Parathyroid adenoma (tissue), 2 donors: ENCODE data around the gene YY1.
A peak's percentile ranks its signal among the peaks of the same experiment; 100 is the strongest.

ENCODE experiments used
- H2AFZ ChIP-seq: fragments of 300-600 bp; sonication (generic); one replicate; pipeline ENCODE4 v1.7.0; 2017; ENCODE audit warnings: antibody characterized with exemption, mild to moderate bottlenecking
- H3K27ac ChIP-seq: fragments of 300-600 bp; sonication (generic); one replicate; pipeline ENCODE4 v1.7.0; 2017
- H3K27me3 ChIP-seq: fragments of 300-600 bp; sonication (generic); one replicate; pipeline ENCODE4 v1.7.0; 2017; ENCODE audit warnings: low read length; ENCODE audit not compliant: control insufficient read depth, insufficient read depth
- H3K36me3 ChIP-seq: fragments of 300-600 bp; sonication (generic); one replicate; pipeline ENCODE4 v1.7.0; 2017; ENCODE audit warnings: low read length; ENCODE audit not compliant: control insufficient read depth, insufficient read depth
- H3K4me1 ChIP-seq: fragments of 300-600 bp; sonication (generic); one replicate; pipeline ENCODE4 v1.7.0; 2017; ENCODE audit warnings: control low read depth
- H3K4me2 ChIP-seq: fragments of 300-600 bp; sonication (generic); one replicate; pipeline ENCODE4 v1.7.0; 2017; ENCODE audit warnings: low read length
- H3K4me3 ChIP-seq: fragments of 300-600 bp; sonication (generic); one replicate; pipeline ENCODE4 v1.7.0; 2017; ENCODE audit warnings: low read depth, low read length
- H3K79me2 ChIP-seq: fragments of 300-600 bp; sonication (generic); one replicate; pipeline ENCODE4 v1.7.0; 2017; ENCODE audit warnings: control low read depth
- H3K9ac ChIP-seq: fragments of 300-600 bp; sonication (generic); one replicate; pipeline ENCODE4 v1.7.0; 2017; ENCODE audit warnings: mild to moderate bottlenecking
- H3K9me3 ChIP-seq: fragments of 300-600 bp; sonication (generic); one replicate; pipeline ENCODE4 v1.7.0; 2017; ENCODE audit warnings: low read length; ENCODE audit not compliant: control insufficient read depth
- TF ChIP-seq, protein P1 (sequence below): fragments of 300-600 bp; sonication (generic); IDR thresholded peaks from one replicate; pipeline ENCODE4 v1.7.0; 2017; ENCODE audit warnings: antibody characterized with exemption, mild to moderate bottlenecking
- donor health status: primary hyperparathyroidism.

The YY1 gene

DNA sequence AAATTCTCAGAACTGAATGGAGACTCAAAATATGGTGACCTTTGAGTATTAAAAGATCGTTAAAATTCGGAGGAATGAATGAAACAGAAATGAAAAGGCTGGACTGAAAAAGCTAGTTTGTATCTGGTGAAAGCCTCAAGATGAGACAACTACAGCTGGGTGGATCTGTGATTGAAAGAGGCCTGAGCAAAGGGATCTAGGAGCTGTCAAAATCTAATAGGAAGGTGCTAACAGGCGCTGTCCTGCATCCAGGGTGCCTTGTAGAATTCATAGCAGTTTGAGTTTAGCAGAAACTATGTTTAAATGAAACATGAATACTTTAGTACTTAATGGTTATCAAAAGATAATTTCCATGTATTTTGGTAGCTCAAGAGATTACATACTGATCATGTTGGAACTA lies 2.3 kb downstream of the YY1 start:
- TF ChIP-seq, protein P1, sequence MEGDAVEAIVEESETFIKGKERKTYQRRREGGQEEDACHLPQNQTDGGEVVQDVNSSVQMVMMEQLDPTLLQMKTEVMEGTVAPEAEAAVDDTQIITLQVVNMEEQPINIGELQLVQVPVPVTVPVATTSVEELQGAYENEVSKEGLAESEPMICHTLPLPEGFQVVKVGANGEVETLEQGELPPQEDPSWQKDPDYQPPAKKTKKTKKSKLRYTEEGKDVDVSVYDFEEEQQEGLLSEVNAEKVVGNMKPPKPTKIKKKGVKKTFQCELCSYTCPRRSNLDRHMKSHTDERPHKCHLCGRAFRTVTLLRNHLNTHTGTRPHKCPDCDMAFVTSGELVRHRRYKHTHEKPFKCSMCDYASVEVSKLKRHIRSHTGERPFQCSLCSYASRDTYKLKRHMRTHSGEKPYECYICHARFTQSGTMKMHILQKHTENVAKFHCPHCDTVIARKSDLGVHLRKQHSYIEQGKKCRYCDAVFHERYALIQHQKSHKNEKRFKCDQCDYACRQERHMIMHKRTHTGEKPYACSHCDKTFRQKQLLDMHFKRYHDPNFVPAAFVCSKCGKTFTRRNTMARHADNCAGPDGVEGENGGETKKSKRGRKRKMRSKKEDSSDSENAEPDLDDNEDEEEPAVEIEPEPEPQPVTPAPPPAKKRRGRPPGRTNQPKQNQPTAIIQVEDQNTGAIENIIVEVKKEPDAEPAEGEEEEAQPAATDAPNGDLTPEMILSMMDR: no peak
- peaks cover 25% of the 10 kb centered on the region for H3K4me1 ChIP-seq
- peak overlapping the region; percentile 91 for H3K4me2 ChIP-seq
- H3K36me3 ChIP-seq: no peaks in the 10 kb centered on the region
- no peaks in the 10 kb centered on the region for H3K9me3 ChIP-seq
- peak overlapping the region; percentile 89 for H3K27ac ChIP-seq
- H3K4me3 ChIP-seq: peak overlapping the region; percentile 76
- no peak overlapping the region for H2AFZ ChIP-seq
- no peak overlapping the region for H3K9ac ChIP-seq
- peaks cover 65% of the 10 kb centered on the region for H3K79me2 ChIP-seq
- no peaks in the 10 kb centered on the region for H3K27me3 ChIP-seq

DNA sequence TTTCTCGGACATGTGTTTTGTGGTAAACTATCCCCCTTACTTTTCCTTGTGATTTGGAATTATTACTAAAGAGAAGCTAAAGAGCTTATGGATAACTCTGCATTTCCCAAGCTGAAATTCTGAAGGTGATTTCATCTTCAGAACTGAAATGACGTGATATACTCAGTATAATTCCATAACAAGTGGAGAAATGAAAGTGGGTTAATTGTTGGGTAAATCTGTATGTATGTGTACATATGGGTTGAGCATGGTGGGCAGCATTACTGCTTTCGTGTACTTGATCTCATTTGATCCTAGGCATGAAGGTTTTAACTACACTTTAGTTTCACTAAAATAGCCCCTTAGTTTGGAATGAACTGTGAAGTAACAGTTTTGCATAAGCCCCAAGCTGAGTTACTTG lies 4.1 kb downstream of the YY1 start:
- H3K4me2 ChIP-seq: no peak overlapping the region
- H3K9me3 ChIP-seq: no peaks in the 10 kb centered on the region
- no peak overlapping the region for H3K4me3 ChIP-seq
- peaks cover 20% of the 10 kb centered on the region for H3K4me1 ChIP-seq
- H2AFZ ChIP-seq: no peak overlapping the region
- no peak overlapping the region for H3K27ac ChIP-seq
- H3K79me2 ChIP-seq: peaks cover 65% of the 10 kb centered on the region
- TF ChIP-seq, protein P1: no peak
- H3K36me3 ChIP-seq: no peaks in the 10 kb centered on the region
- H3K27me3 ChIP-seq: no peaks in the 10 kb centered on the region
- H3K9ac ChIP-seq: no peak overlapping the region

GRCh38 chr14:100246809-100247428 lies 8.0 kb downstream of the YY1 start:
- Histone ChIP-seq H3K4me3 (no peak overlapping the region), H3K4me1 (peaks cover 30% of the 10 kb centered on the region), H2AFZ (no peak overlapping the region), H3K9me3 (no peaks in the 10 kb centered on the region), H3K27ac (no peak overlapping the region), H3K27me3 (no peaks in the 10 kb centered on the region), H3K36me3 (no peaks in the 10 kb centered on the region), H3K4me2 (no peak overlapping the region), H3K79me2 (peaks cover 93% of the 10 kb centered on the region), H3K9ac (no peak overlapping the region)
- TF ChIP-seq, protein P1: peak; percentile 61

DNA sequence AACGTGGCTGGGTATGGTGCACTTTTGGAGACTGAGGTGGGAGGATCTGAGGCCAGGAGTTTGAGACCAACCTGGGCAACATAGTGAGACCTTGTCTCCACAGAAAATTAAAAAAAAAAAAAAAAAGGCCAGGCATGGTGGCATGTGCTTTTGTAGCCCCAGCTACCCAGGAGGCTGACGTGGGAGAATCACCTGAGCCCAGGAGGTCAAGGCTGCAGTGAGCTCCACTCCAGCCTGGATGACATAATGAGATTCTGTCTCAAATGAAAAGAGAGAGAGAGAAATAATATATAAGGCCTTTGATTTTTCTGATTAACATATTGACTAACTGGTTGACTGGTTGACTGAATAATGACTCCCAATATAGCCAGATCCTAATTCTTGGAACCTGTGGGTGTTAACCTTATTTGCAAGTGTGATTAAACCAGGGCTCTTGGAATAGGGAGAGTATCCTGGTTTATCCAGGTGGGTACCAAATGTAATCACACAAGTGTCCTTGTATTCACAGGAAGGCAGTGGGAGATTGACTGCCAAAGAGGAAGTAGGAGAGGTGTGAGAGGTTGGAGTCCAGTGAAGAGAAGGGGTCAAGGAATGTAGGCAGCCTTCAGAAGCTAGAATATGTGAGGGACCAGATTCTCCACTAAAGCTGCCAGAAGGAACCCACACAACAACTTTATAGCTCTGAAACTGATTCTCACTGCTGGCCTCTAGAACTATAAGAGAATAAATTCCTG lies 12.0 kb downstream of the YY1 start:
- no peak overlapping the region for H3K4me2 ChIP-seq
- H3K79me2 ChIP-seq: peaks cover 89% of the 10 kb centered on the region
- no peaks in the 10 kb centered on the region for H3K9me3 ChIP-seq
- H3K27ac ChIP-seq: no peak overlapping the region
- H3K36me3 ChIP-seq: no peaks in the 10 kb centered on the region
- no peaks in the 10 kb centered on the region for H3K27me3 ChIP-seq
- TF ChIP-seq, protein P1: no peak
- peaks cover 25% of the 10 kb centered on the region for H3K4me1 ChIP-seq
- H3K9ac ChIP-seq: no peak overlapping the region
- H3K4me3 ChIP-seq: no peak overlapping the region
- no peak overlapping the region for H2AFZ ChIP-seq
